OCI-LY3 (cell line): ENCODE results near the gene B3GNT7.

Experiments
- H2AFZ ChIP-seq: fragments of 200-600, 300-600 bp; shearing (Covaris generic); 2 replicates; pipeline ENCODE4 v1.6.0; 2014; ENCODE audit warnings: antibody characterized with exemption, low read depth, low read length
- H3K27ac ChIP-seq: fragments of 200-600, 300-600 bp; sonication (generic); 2 replicates; pipeline ENCODE4 v1.5.1; 2014; ENCODE audit warnings: mild to moderate bottlenecking, low read length, moderate library complexity, mixed read lengths
- H3K27me3 ChIP-seq: fragments of 200-600, 300-600 bp; sonication (generic); 2 replicates; pipeline ENCODE4 v1.6.1; 2014; ENCODE audit warnings: low read depth, low read length, mixed read lengths
- H3K36me3 ChIP-seq: fragments of 200-600, 300-600 bp; sonication (generic); replicated peaks from 2 replicates; pipeline ENCODE3; 2014; ENCODE audit warnings: low read depth, low read length, mixed read lengths
- H3K4me1 ChIP-seq: fragments of 300-600, 200-600 bp; sonication (generic); 2 replicates; pipeline ENCODE4 v1.6.1; 2014; ENCODE audit warnings: low read length, mixed read lengths
- H3K4me2 ChIP-seq: fragments of 200-600, 300-600 bp; sonication (generic); 2 replicates; pipeline ENCODE4 v1.6.1; 2014; ENCODE audit warnings: low read length, mixed read lengths
- H3K4me3 ChIP-seq: fragments of 300-600, 200-600 bp; sonication (generic); 2 replicates; pipeline ENCODE4 v1.5.1; 2014; ENCODE audit warnings: antibody characterized with exemption, mild to moderate bottlenecking, low read length, moderate library complexity
- H3K79me2 ChIP-seq: fragments of 300-600, 200-600 bp; shearing (Covaris generic); 2 replicates; pipeline ENCODE4 v1.6.1; 2014; ENCODE audit warnings: mild to moderate bottlenecking, low read length, mixed read lengths
- H3K9ac ChIP-seq: fragments of 300-600, 200-600 bp; shearing (Covaris generic); 2 replicates; pipeline ENCODE4 v1.6.0; 2014; ENCODE audit warnings: mild to moderate bottlenecking, low read length, moderate library complexity
- H3K9me3 ChIP-seq: fragments of 200-600, 300-600 bp; shearing (Covaris generic); 2 replicates; pipeline ENCODE4 v1.6.1; 2014; ENCODE audit warnings: low read length, mixed read lengths; ENCODE audit not compliant: insufficient read depth
- H4K20me1 ChIP-seq: fragments of 200-600, 300-600 bp; sonication (generic); 2 replicates; pipeline ENCODE4 v1.6.1; 2016; ENCODE audit warnings: low read length, mixed read lengths; ENCODE audit not compliant: insufficient read depth
- CTCF ChIP-seq: fragments of 200-600, 300-600 bp; sonication (generic); IDR thresholded peaks from 2 replicates; pipeline ENCODE4 v1.5.1; 2014; ENCODE audit warnings: antibody characterized with exemption, low read length, low read depth
- EZH2phosphoT487 ChIP-seq: fragments of 200-600 bp; shearing (Covaris generic); IDR thresholded peaks from 2 replicates; pipeline ENCODE4 v1.6.1; 2018; ENCODE audit warnings: antibody characterized with exemption, mixed run types, low read depth

B3GNT7 gene

GRCh38 chr2:231397011-231397927 lies 1.8 kb downstream of the B3GNT7 start:
- peaks cover 35% of the 10 kb centered on the region for H3K4me1 ChIP-seq
- peaks cover 70% of the 10 kb centered on the region for H3K79me2 ChIP-seq
- peak overlapping the region; percentile 100 for H3K27ac ChIP-seq

GRCh38 chr2:231397928-231398294 lies 2.4 kb downstream of the B3GNT7 start:
- no peaks in the 10 kb centered on the region for H3K27me3 ChIP-seq
- H3K4me1 ChIP-seq, result peaks cover 28% of the 10 kb centered on the region
- H3K4me3 ChIP-seq, result no peak overlapping the region
- no peak overlapping the region for H3K9ac ChIP-seq
- no peak overlapping the region for H3K4me2 ChIP-seq
- H3K79me2 ChIP-seq, result peaks cover 64% of the 10 kb centered on the region
- H3K9me3 ChIP-seq, result no peaks in the 10 kb centered on the region
- H3K36me3 ChIP-seq, result peaks cover 17% of the 10 kb centered on the region
- H4K20me1 ChIP-seq, result peaks cover 21% of the 10 kb centered on the region
- no peak overlapping the region for H2AFZ ChIP-seq
- no peak overlapping the region for H3K27ac ChIP-seq
- TF ChIP-seq EZH2phosphoT487, result no peak
- TF ChIP-seq CTCF, result no peak

More at GRCh38 chr2:231397011-231397927, 1.8 kb downstream of the B3GNT7 start:
- Histone ChIP-seq H3K9ac (peak overlapping the region; percentile 100), H3K9me3 (no peaks in the 10 kb centered on the region), H4K20me1 (peaks cover 21% of the 10 kb centered on the region), H3K4me2 (peak overlapping the region; percentile 96), H3K27me3 (no peaks in the 10 kb centered on the region), H3K4me3 (peak overlapping the region; percentile 100), H2AFZ (no peak overlapping the region), H3K36me3 (peaks cover 17% of the 10 kb centered on the region)
- TF ChIP-seq CTCF (no peak), EZH2phosphoT487 (no peak)

GRCh38 chr2:231398585-231398984 lies 3.1 kb downstream of the B3GNT7 start:
- TF ChIP-seq CTCF, result no peak
- TF ChIP-seq EZH2phosphoT487, result no peak
- H4K20me1 ChIP-seq, result peaks cover 21% of the 10 kb centered on the region
- no peak overlapping the region for H3K4me2 ChIP-seq
- H3K27me3 ChIP-seq, result no peaks in the 10 kb centered on the region
- H3K36me3 ChIP-seq, result peaks cover 17% of the 10 kb centered on the region
- H3K4me1 ChIP-seq, result peaks cover 22% of the 10 kb centered on the region
- H2AFZ ChIP-seq, result no peak overlapping the region
- peaks cover 57% of the 10 kb centered on the region for H3K79me2 ChIP-seq
- no peak overlapping the region for H3K9ac ChIP-seq
- no peak overlapping the region for H3K4me3 ChIP-seq
- H3K27ac ChIP-seq, result no peak overlapping the region
- no peaks in the 10 kb centered on the region for H3K9me3 ChIP-seq

GRCh38 chr2:231399046-231399852 lies 3.7 kb downstream of the B3GNT7 start:
- Histone ChIP-seq H3K4me3 (no peak overlapping the region), H3K4me1 (peaks cover 16% of the 10 kb centered on the region), H3K27me3 (no peaks in the 10 kb centered on the region), H3K9ac (no peak overlapping the region), H3K9me3 (no peaks in the 10 kb centered on the region), H3K27ac (no peak overlapping the region), H2AFZ (no peak overlapping the region), H3K4me2 (no peak overlapping the region), H3K79me2 (peaks cover 50% of the 10 kb centered on the region), H4K20me1 (peaks cover 21% of the 10 kb centered on the region), H3K36me3 (peaks cover 17% of the 10 kb centered on the region)
- no peak for TF ChIP-seq EZH2phosphoT487
- no peak for TF ChIP-seq CTCF
